Measurements from ENCODE around the gene CTNNA3. TPM values are rescaled to one million over a fixed set of nuclear protein-coding genes. Genes with fewer than 3 reads are reported as not detected.

Gene CTNNA3
- total RNA-seq, 1 experiment from 2014 or later, result not detected

- no peak for DNase-seq (ENCODE audit: low read depth)
Observed at GRCh38 chr10:67043041-67043440, 653.0 kb downstream of the CTNNA3 start.

- peak; percentile 16 for DNase-seq (ENCODE audit: low read depth)
Observed at GRCh38 chr10:67036808-67037207, 659.2 kb downstream of the CTNNA3 start.

GRCh38 chr10:67033878-67034277, 662.1 kb downstream of the CTNNA3 start:
- no peak for DNase-seq (ENCODE audit: low read depth)

- no peak for DNase-seq (ENCODE audit: low read depth)
Observed at GRCh38 chr10:67022099-67022498, 673.9 kb downstream of the CTNNA3 start.

GRCh38 chr10:67017218-67017617, 678.8 kb downstream of the CTNNA3 start:
- peak; percentile 52 for DNase-seq (ENCODE audit: low read depth)

- DNase-seq (ENCODE audit: low read depth), result peak; percentile 76
Observed at GRCh38 chr10:67015225-67015624, 680.8 kb downstream of the CTNNA3 start.

- no peak for DNase-seq (ENCODE audit: low read depth)
Observed at GRCh38 chr10:67011981-67012380, 684.0 kb downstream of the CTNNA3 start.

GRCh38 chr10:67011480-67011879, 684.5 kb downstream of the CTNNA3 start:
- no peak for DNase-seq (ENCODE audit: low read depth)

- no peak for DNase-seq (ENCODE audit: low read depth)
Observed at GRCh38 chr10:67005981-67006380, 690.0 kb downstream of the CTNNA3 start.

- DNase-seq (ENCODE audit: low read depth), result no peak
Observed at GRCh38 chr10:67004690-67005089, 691.3 kb downstream of the CTNNA3 start.

- DNase-seq (ENCODE audit: low read depth), result no peak
Observed at GRCh38 chr10:66999762-67000545, 696.0 kb downstream of the CTNNA3 start.

- no peak for DNase-seq (ENCODE audit: low read depth)
Observed at GRCh38 chr10:66996996-66997395, 699.0 kb downstream of the CTNNA3 start.

- no peak for DNase-seq (ENCODE audit: low read depth)
Observed at GRCh38 chr10:66990143-66990830, 705.7 kb downstream of the CTNNA3 start.

- no peak for DNase-seq (ENCODE audit: low read depth)
Observed at GRCh38 chr10:66983475-66983818, 712.5 kb downstream of the CTNNA3 start.

GRCh38 chr10:66982792-66983474, 713.1 kb downstream of the CTNNA3 start:
- DNase-seq (ENCODE audit: low read depth), result no peak

GRCh38 chr10:66982053-66982420, 714.0 kb downstream of the CTNNA3 start:
- DNase-seq (ENCODE audit: low read depth), result no peak

GRCh38 chr10:66981361-66982052, 714.5 kb downstream of the CTNNA3 start:
- no peak for DNase-seq (ENCODE audit: low read depth)

GRCh38 chr10:66980246-66980815, 715.7 kb downstream of the CTNNA3 start:
- DNase-seq (ENCODE audit: low read depth), result no peak

GRCh38 chr10:66964946-66965345, 731.0 kb downstream of the CTNNA3 start:
- no peak for DNase-seq (ENCODE audit: low read depth)

GRCh38 chr10:66958466-66958865, 737.5 kb downstream of the CTNNA3 start:
- DNase-seq (ENCODE audit: low read depth), result no peak

- no peak for DNase-seq (ENCODE audit: low read depth)
Observed at GRCh38 chr10:66951896-66952295, 744.1 kb downstream of the CTNNA3 start.
